Subcutaneous abdominal adipose tissue (tissue), 5 donors: Measurements from ENCODE around the gene FLNB.

Experiments
- H3K27ac ChIP-seq: one replicate; pipeline ENCODE4 v1.7.0; 2013; ENCODE audit warnings: low read depth, mild to moderate bottlenecking, inconsistent platforms, low read length, moderate library complexity
- H3K27me3 ChIP-seq, 5 donors: one replicate each; pipeline ENCODE4 v1.7.0; 2013; ENCODE audit warnings: low read length in 5 of 5, inconsistent platforms in 1 of 5; ENCODE audit not compliant: control insufficient read depth in 5 of 5, insufficient read depth in 4 of 5
- H3K36me3 ChIP-seq, 5 donors: one replicate each; pipeline ENCODE4 v1.7.0; 2013; ENCODE audit warnings: low read length in 5 of 5; ENCODE audit not compliant: control insufficient read depth in 5 of 5, insufficient read depth in 5 of 5
- H3K4me1 ChIP-seq, 5 donors: one replicate each; pipeline ENCODE4 v1.7.0; 2013; ENCODE audit warnings: low read length in 5 of 5, mild to moderate bottlenecking in 3 of 5, moderate library complexity in 1 of 5; ENCODE audit not compliant: control insufficient read depth in 5 of 5, insufficient read depth in 5 of 5
- H3K4me3 ChIP-seq, 5 donors: one replicate each; pipeline ENCODE4 v1.7.0; 2013; ENCODE audit warnings: low read length in 5 of 5, low read depth in 1 of 5
- H3K9ac ChIP-seq, 5 donors: one replicate each; pipeline ENCODE4 v1.7.0; 2013; ENCODE audit warnings: low read length in 5 of 5, mild to moderate bottlenecking in 4 of 5, moderate library complexity in 3 of 5
- H3K9me3 ChIP-seq, 5 donors: one replicate each; pipeline ENCODE4 v1.7.0; 2013; ENCODE audit warnings: low read length in 5 of 5; ENCODE audit not compliant: control insufficient read depth in 5 of 5
- donor health status: healthy.
- donor health status: healthy.
- donor health status: healthy.
- donor health status: healthy.
- donor health status: healthy.

FLNB gene

DNA sequence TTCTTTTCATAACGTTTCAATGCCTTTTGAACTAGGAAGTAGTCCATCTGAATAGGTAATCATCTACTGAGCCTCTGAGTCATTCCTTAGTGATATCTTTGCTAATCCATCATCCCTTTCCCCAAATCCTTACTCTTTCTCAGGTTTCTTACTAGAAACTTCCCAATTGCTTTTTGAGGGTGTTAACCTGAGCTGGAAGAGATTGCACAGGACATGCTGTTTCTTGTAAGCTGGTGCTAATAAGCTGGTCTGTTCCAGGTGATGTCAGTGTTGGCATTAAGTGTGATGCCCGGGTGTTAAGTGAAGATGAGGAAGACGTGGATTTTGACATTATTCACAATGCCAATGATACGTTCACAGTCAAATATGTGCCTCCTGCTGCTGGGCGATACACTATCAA, 101.5 kb downstream of the FLNB start:
- H3K27me3 ChIP-seq, result no peaks in the 10 kb centered on the region
- H3K27ac ChIP-seq, result no peak overlapping the region
- H3K9me3 ChIP-seq, result no peaks in the 10 kb centered on the region
- H3K4me3 ChIP-seq, result no peak overlapping the region
- peaks cover 0 to 70% (median 62%) of the 10 kb centered on the region in 5 donors for H3K36me3 ChIP-seq
- no peak overlapping the region for H3K9ac ChIP-seq
- H3K4me1 ChIP-seq, result peaks cover 0 to 12% (median 5%) of the 10 kb centered on the region in 5 donors

DNA sequence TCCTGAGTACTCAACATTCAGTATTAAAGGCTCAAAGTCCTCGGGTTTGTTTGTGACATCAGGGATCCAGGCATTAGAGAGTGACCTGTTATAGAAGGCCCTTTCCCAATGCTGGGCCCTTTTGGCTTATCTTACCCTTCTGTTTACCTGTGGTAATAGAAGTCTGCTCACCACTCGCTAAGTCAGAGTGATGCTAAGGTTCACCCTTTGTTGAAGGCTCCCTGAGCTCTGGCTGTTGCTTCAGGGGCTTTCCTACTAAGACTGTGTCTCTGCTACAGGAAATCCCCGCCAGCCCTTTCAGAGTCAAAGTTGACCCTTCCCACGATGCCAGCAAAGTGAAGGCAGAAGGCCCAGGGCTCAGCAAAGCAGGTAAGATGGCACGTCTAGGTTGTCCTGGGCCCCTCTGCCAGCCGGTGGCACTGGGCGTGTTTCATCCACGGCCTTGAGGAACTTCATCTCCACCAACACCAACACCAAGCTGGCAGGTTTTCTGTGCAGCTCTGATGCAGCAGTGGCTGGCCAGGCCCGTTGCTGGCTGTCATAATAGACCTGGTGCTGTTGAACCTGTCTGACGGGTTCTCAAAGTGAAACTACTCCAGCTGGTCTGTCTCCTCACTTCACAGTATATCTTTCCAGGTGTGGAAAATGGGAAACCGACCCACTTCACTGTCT, 103.4 kb downstream of the FLNB start:
- H3K9me3 ChIP-seq, result no peaks in the 10 kb centered on the region
- no peak overlapping the region for H3K4me3 ChIP-seq
- H3K36me3 ChIP-seq, result peaks cover 0 to 63% (median 52%) of the 10 kb centered on the region in 5 donors

DNA sequence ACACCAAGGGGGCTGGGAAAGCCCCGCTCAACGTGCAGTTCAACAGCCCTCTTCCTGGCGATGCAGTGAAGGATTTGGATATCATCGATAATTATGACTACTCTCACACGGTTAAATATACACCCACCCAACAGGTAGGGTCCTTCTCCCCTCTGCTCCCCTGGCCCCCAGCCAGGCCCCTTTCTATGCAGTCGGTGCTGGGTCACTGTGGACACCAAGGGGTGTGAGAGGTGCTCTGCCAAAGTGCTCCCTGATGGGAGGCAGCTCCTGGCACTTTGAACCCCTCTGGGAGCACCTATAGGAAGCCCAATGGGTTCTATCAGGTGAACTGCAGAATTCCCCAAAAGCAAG, 103.9 kb downstream of the FLNB start:
- peaks cover 0 to 60% (median 50%) of the 10 kb centered on the region in 5 donors for H3K36me3 ChIP-seq
- no peak overlapping the region for H3K4me3 ChIP-seq
- H3K27me3 ChIP-seq, result no peaks in the 10 kb centered on the region
- no peak overlapping the region for H3K27ac ChIP-seq
- no peak overlapping the region for H3K9ac ChIP-seq
- H3K4me1 ChIP-seq, result peaks cover 0 to 23% (median 16%) of the 10 kb centered on the region in 5 donors
- no peaks in the 10 kb centered on the region for H3K9me3 ChIP-seq

More for the DNA sequence above, 103.4 kb downstream of the FLNB start:
- H3K27ac ChIP-seq, result no peak overlapping the region
- H3K9ac ChIP-seq, result no peak overlapping the region
- H3K4me1 ChIP-seq, result peaks cover 0 to 19% (median 11%) of the 10 kb centered on the region in 5 donors
- no peaks in the 10 kb centered on the region for H3K27me3 ChIP-seq

DNA sequence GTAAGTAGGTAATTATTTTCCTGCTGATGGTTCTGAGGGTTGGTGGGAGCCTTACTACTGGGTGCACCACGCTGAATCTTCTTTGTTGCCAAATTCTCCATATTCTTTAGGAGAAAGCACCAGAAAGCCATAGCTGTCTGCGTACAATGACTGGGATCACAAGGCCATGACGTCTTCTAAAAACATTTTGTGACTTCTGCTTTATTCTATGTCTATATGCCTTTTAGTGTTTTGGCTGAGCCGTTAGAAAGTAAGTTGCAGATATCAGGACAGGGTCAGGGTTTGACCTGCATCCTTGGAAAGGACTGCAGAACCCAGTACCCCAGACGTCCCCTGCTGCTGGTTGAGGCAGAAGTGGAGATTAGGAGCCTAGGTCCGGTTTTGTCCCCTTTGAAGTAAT, 107.0 kb downstream of the FLNB start:
- no peak overlapping the region for H3K27ac ChIP-seq
- no peaks in the 10 kb centered on the region for H3K9me3 ChIP-seq
- peaks cover 0 to 43% (median 33%) of the 10 kb centered on the region in 5 donors for H3K36me3 ChIP-seq

DNA sequence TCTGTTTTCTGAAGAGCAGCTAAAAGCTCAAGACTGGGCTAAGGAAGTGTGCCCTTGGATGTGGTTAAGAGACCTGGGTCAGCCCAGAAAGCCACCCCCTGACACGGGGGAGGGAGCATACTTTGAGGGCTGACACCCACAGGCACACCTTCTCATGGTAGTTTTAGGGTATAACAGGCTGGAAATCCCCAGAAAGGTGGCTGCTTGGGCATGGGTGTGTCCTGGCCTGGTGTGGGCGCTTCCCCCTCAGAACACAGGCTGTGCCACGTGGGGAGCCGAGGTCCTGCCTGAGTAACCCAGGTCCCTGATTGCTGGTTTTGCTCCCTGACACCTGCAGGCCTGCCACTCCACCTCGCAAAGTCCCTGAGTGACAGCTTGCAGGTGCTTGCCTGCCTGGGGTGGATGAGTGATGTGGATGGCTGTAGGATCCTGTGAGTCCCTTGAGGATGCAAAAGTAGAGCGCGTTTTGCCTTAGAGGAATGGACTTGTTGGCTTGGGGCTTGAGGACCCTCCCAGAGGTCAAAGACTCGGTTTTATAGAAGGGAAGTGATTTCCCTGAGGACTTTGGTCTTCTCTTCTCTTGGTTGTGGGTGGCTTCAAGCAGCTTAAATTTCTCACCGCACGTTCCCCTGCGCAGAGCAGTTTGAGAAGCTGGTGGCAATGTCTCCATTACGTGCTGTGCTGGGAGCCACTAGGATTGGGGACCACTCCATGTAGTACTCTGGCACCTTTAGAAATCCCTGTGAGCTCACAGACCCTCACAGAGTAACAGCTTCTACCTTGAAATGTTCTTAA, 108.1 kb downstream of the FLNB start:
- H3K27me3 ChIP-seq, result no peaks in the 10 kb centered on the region
- peaks cover 9 to 58% (median 52%) of the 10 kb centered on the region in 5 donors for H3K4me1 ChIP-seq
- peak overlapping the region in 1 of 5 donors; percentile 55 for H3K4me3 ChIP-seq
- peaks cover 0 to 49% (median 33%) of the 10 kb centered on the region in 5 donors for H3K36me3 ChIP-seq
- peak overlapping the region; percentile 85 for H3K27ac ChIP-seq
- H3K9ac ChIP-seq, result peak overlapping the region in 2 of 5 donors; percentile 12 to 43
- no peaks in the 10 kb centered on the region for H3K9me3 ChIP-seq

More for the DNA sequence above, 107.0 kb downstream of the FLNB start:
- H3K9ac ChIP-seq, result no peak overlapping the region
- H3K4me3 ChIP-seq, result no peak overlapping the region
- H3K27me3 ChIP-seq, result no peaks in the 10 kb centered on the region
- H3K4me1 ChIP-seq, result peaks cover 9 to 47% (median 45%) of the 10 kb centered on the region in 5 donors

DNA sequence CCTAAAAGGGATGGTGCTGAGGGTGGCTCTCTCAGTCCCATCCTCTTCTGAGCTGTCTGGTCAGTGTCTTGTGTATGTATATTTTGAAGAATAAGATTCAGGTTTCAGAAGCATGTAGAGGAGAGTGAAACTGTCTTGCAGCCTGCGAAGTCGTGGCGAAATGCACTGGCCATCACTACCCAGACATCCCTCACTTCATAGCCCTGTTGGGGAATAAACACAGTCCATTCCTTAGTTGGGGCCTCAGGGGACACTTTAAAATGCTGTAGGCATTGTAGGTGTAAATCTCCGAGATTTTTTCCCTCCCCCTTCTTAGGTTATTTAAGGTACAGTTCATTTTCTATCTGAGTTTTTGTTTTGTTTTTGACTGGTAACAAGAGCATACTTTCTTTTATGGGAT, 108.8 kb downstream of the FLNB start:
- H3K4me3 ChIP-seq, result peak overlapping the region in 3 of 5 donors; percentile 31 to 55 (median 40)
- H3K27me3 ChIP-seq, result no peaks in the 10 kb centered on the region
- H3K36me3 ChIP-seq, result peaks cover 0 to 46% (median 30%) of the 10 kb centered on the region in 5 donors
- H3K27ac ChIP-seq, result peak overlapping the region; percentile 85
- H3K4me1 ChIP-seq, result peaks cover 9 to 58% (median 52%) of the 10 kb centered on the region in 5 donors
- H3K9me3 ChIP-seq, result no peaks in the 10 kb centered on the region
- peak overlapping the region in 3 of 5 donors; percentile 12 to 70 (median 43) for H3K9ac ChIP-seq

DNA sequence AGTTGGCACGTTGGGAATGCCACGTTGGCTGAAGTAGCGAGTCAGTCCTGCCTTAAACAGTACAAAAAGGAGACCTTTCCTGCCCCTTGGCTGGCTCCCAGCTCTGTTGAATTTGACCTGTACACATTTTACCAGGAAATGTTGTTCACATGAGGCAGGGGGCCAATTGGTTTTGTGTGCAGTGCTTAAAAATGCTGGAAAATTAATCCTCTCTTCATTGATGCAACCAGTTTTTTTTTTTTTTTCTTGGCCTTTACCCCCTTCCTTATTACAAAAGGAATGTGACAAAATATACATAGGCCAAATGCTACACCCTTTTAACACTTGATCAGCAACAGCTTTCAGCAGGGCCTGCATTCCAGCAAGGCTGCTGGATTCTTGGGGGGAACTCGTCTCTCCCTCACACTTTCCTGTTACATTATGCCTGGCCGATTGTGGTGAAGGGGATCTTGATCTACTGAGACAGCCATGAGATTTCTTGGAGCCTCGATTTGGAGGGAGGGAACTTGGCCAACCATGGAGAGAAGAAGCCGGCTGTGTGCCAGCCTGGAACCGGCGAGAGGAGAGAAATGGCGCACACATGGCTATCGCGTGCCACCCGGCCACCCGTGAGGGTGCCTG, 109.4 kb downstream of the FLNB start:
- H3K9me3 ChIP-seq, result no peaks in the 10 kb centered on the region
- peaks cover 0 to 42% (median 28%) of the 10 kb centered on the region in 5 donors for H3K36me3 ChIP-seq
- peaks cover 9 to 58% (median 52%) of the 10 kb centered on the region in 5 donors for H3K4me1 ChIP-seq
- peak overlapping the region in 3 of 5 donors; percentile 31 to 55 (median 40) for H3K4me3 ChIP-seq
- peak overlapping the region; percentile 85 for H3K27ac ChIP-seq
- no peaks in the 10 kb centered on the region for H3K27me3 ChIP-seq
- peak overlapping the region in 3 of 5 donors; percentile 12 to 70 (median 43) for H3K9ac ChIP-seq

DNA sequence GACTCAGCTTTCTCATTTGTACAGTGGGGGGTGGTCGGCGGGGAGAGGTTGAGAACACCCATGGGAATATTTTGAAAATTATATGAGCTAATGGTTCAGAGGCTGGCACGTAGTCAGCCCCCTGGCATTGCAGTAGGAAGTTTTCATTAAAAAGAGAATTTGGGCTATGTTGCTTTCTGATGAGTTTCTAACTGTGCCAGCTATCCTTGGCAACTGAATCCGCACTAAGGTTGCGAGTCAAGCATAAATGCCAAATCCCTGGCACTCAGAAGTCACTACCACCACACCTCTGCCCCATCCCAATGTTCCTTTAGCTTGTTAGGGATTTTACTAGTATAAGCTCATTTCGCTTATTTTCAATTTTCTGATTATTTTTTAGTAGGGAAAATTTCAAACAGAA, 111.0 kb downstream of the FLNB start:
- Histone ChIP-seq H3K4me3 (no peak overlapping the region), H3K36me3 (peaks cover 0 to 49% (median 33%) of the 10 kb centered on the region in 5 donors), H3K9ac (peak overlapping the region in 1 of 5 donors; percentile 16), H3K4me1 (peaks cover 9 to 58% (median 47%) of the 10 kb centered on the region in 5 donors), H3K27me3 (no peaks in the 10 kb centered on the region), H3K9me3 (no peaks in the 10 kb centered on the region), H3K27ac (peak overlapping the region; percentile 85)

DNA sequence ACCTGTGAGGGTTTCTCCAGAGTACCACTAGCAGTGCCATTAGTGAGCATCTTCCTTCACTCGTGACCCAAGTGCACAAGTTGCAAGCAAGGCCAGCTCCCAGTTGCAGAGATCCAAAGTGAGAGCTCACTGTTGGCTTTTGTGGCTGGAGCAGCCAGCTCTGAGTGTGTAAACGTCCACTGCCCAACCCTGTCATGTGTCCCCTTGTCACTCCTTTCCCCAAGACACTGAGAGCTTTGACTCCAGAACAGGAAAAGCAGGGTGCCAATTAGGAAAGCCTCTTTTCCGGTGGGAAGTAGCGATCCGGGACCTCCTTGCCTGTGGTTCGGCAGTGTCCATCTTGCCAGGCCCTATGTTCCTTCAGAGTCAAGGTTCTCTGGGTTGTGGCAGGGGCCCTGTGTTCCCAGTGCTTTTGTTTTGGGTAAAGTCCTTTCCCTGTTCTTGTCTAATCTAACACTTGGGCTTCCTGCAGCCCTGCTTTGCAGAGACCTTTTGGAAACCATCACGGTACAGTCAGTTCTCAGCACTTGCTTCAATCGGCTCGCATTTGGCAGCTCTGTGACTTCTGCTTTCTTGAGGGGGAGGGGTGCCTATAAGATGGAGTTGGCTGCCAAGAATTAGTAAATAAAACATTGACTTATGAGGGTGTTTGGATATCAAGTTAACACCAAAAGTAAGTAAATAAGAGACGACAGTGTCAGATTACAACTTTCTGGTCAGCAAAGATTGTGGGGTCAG, 112.0 kb downstream of the FLNB start:
- H3K9me3 ChIP-seq, result no peaks in the 10 kb centered on the region
- peak overlapping the region in 1 of 5 donors; percentile 17 for H3K9ac ChIP-seq
- no peaks in the 10 kb centered on the region for H3K27me3 ChIP-seq
- H3K4me3 ChIP-seq, result peak overlapping the region in 3 of 5 donors; percentile 18 to 22 (median 22)
- H3K36me3 ChIP-seq, result peaks cover 0 to 51% (median 39%) of the 10 kb centered on the region in 5 donors
- peak overlapping the region; percentile 54 for H3K27ac ChIP-seq
- peaks cover 9 to 58% (median 47%) of the 10 kb centered on the region in 5 donors for H3K4me1 ChIP-seq
